Daoy (cell line): Measurements from ENCODE around the gene ARMC5. TPM values are rescaled to one million over a fixed set of nuclear protein-coding genes. Genes with fewer than 3 reads are reported as not detected.

ENCODE experiments used
- DNase-seq: peaks from one replicate; pipeline ENCODE4 v3.0.0-alpha.2; 2015; ENCODE audit warnings: low read depth
- total RNA-seq: library from RNA; depleted of rRNA; stranded (reverse); fragments of >200 nt; shearing (Covaris generic); gene quantifications from 2 replicates; pipeline ENCODE4 v1.2.3, GENCODE V29; 2014

ARMC5 gene
- total RNA-seq, 1 experiment from 2014 or later: 13.7 TPM

GRCh38 chr16:31460582-31461002, 1.3 kb downstream of the ARMC5 start:
- no peak for DNase-seq

DNA sequence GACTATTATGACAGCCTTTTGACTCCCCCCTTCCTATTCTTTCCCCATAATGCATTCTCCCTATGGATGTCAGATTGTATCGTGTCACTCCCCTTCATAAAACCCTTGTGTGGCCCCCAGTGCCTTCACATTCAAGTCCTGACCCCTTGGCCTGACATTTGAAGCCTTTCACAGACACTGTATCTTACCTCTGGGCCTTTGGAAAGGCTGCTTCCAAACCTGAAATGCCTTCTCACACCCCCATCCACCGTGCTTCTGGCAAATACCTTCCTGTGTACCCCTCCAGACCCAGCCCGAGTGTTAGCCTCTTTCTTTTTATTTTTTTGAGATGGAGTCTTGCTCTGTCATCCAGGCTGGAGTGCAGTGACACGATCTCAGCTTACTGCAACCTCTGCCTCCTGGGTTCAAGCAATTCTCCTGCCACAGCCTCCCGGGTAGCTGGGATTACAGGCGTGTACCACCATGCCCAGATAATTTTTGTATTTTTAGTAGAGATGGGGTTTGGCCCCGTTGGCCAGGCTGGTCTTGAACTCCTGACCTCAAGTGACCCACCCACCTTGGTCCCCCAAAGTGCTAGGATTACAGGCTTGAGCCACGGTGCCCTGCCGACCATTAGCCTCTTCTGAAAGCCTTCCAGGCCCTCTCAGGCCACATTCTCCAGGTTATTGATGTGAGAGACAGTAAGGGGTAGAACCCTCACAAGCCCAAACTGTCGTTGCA, 2.1 kb downstream of the ARMC5 start:
- DNase-seq: no peak

GRCh38 chr16:31461921-31462804, 2.9 kb downstream of the ARMC5 start:
- no peak for DNase-seq

GRCh38 chr16:31464348-31464769, 5.1 kb downstream of the ARMC5 start:
- DNase-seq: no peak

DNA sequence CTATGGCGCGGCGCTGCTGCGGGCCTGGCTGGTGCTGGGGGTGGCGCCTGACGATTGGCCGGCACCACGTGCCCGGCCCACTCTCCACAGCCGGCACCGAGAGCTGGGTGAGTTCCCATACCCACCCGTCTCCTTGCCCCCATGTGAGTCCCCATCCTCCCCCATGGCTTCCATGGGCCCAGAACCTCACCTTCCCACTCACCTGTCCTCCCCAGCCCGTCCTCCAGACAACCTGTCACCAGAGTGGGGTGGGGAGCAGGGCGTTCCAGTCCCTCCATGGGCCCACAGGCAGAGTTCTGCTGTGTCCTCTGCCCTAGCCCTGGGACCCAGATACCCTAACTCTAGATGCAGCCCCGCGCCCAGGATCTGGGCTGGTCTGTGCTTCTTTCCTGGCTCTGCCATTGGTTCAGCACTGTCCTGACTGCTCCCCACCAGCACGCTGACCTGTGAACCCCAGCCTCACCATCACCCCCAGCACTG, 5.5 kb downstream of the ARMC5 start:
- no peak for DNase-seq

DNA sequence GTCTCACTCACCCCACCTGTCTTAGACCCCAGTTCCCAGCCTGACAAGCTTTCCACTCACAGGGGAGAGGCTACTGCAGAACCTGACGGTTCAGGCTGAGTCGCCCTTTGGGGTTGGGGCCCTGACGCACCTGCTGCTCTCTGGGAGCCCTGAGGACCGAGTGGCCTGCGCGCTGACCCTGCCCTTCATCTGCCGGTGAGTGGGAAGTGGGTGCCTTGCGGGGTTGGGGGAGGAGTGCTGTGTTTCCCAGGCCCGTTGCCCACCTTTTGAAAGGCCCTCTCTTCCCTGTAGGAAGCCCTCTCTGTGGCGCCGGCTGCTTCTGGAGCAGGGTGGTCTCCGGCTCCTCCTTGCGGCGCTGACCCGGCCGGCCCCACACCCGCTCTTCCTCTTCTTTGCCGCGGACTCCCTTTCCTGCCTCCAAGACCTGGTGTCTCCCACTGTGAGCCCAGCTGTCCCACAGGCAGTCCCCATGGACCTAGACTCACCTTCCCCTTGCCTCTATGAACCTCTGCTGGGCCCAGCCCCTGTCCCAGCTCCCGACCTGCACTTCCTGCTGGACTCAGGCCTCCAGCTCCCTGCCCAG, 6.6 kb downstream of the ARMC5 start:
- DNase-seq: no peak

- no peak for DNase-seq
Observed at GRCh38 chr16:31466381-31466841, 7.1 kb downstream of the ARMC5 start.

DNA sequence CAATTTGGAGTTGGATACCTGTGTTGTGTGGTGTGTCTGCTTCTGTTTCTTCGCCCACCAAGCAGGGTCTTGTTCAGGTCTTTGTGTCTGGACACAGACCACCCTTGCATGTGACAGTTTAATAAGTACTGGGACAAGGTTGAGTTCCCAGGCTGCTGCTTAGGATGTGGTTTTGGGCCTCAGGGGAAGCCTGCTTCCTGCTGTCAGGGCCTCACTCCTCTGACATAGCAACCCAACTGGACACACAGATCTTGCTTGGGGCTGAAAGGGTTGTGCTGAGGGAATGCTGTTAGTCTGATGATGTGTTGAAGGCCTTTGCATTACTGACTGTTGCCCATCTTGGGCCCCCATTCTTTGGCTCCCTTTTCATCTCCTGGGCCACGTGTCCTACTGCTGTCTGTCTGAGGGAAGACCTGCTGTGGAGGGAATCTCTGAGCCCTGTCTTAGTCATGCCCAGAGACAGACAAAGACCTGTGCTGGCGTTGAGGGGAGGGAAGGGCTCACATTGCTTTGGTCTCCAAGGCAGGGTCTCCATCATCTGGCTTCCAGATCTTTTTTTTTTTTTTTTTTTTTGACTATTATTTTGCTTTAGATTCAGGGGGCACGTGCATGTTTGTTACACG, 8.0 kb downstream of the ARMC5 start:
- DNase-seq: peak; percentile 55

DNA sequence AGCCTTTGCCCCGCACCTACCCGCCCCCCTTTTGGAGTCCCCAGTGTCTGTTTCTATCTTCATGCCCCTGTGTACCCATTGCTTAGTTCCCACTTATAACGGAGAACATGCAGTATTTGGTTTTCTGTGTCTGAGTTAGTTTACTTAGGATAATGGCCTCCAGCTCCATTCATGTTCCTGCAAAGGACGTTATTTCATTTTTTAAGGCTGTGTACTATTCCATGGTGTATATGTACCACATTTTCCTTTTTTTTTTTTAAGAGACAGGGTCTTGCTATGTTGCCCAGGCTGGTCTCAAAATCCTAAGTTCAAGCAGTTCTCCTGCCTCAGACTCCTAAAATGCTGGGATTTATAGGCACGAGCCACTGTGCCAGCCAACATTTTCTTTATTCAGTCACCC, 8.6 kb downstream of the ARMC5 start:
- DNase-seq: no peak

DNA sequence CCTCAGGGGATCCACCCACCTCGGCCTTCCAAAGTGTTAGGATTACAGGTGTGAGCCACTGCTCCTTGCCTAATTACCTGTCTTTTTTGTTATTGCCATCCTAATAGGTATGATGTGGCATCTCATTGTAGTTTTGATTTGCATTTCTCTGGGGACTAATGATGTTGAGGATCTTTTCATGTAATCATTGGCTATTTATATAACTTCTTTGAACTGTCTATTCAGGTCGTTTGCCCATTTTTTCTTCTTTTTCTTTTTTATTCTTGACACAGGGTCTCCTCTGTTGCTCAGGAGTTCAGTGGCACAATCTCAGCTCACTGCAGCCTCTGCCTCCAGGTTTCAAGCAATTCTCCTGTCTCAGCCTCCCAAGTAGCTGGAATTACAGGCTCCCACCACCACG, 11.3 kb downstream of the ARMC5 start:
- no peak for DNase-seq

GRCh38 chr16:31471241-31471874, 12.1 kb downstream of the ARMC5 start:
- no peak for DNase-seq

GRCh38 chr16:31471875-31472708, 12.8 kb downstream of the ARMC5 start, which contains the start of gene TGFB1I1:
Gene TGFB1I1 (plus strand): TSS chr16:31472152. CDS start chr16:31472189, 37 bp downstream.
- peak; percentile 67 for DNase-seq

DNA sequence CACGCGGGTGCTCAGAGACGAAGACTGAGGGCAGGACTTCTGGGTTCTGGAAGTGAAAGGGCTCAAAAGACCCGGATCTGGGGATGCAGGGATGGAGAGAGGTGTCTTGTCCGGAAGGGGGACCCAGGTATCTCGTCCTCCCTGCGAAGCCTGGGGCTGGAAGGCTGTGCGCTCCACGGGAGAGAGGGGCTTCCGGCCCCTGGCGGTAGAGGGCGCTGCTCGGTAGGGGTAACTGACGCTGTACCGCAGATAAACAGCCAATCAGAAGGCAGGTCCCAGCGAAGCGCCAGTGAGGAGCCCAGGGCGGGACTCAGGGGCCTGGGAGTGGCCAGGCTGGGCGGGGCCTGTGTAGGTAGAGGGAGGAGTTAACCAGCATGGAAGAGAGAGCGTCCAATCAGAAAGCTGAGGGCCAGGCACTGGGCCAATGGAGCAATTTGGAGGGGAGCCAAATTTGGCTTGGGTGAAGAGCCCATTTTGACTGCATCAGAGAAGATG, 13.5 kb downstream of the ARMC5 start:
- peak; percentile 76 for DNase-seq

GRCh38 chr16:31473264-31473984, 14.1 kb downstream of the ARMC5 start:
- DNase-seq: no peak

GRCh38 chr16:31474173-31474714, 14.9 kb downstream of the ARMC5 start:
- DNase-seq: no peak

DNA sequence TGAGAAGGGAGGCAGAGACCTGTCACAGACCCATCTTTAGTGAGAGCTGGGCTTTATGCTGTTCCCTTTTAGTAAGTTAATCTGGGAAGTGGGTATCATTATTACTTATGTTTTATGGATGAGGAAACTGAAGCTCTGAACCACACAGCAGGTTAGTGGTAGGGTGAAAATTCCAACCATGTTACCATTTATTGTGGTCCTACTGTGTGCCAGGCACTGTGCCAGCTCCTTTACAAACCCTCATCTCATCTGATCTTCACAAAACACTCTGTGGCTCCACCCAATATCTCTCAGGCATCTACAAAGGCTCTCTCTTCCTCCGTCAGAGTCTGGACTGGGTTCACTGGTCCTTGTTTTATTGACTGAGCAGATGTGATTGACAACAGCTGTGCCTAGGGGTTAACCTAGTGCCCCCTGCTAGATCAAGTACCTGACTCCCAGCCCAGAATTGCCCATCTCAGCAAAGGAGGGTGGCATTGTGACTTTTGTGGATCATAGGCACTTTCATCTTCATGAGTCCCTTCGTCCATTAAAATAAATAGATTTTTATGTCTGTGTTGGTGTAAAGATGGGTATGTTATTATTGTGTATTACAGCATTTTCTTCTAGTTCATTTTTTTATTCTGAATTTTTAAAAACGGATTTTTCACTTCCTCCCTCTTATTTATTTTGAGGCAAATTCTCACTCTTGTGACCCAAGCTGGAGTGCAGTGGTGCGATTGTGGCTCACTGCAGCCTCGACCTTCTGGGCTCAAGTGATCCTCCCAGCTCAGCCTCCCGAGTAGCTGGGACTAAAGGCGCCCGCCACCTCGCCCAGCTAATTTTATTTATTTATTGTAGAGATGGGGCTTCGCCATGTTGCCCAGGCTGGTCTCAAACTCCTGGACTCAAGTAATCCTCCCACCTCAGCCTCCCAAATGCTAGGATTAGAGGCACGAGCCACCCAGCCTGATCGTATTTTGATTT, 15.8 kb downstream of the ARMC5 start:
- DNase-seq: no peak

GRCh38 chr16:31475946-31476302, 16.6 kb downstream of the ARMC5 start:
- DNase-seq: no peak
